Trophoblast cell (in vitro differentiated cells and primary cell): ENCODE results near the gene EEF1A2.

Experiments used
- DNase-seq, 2 donors: peaks; one replicate each; pipeline ENCODE4 v3.0.0-alpha.2; 2016
- H2AFZ ChIP-seq: 2 replicates; pipeline ENCODE4 v1.6.1; 2013; ENCODE audit warnings: low read length, moderate library complexity, mild to moderate bottlenecking; ENCODE audit not compliant: insufficient read depth, poor library complexity
- H2AK5ac ChIP-seq: 2 replicates; pipeline ENCODE4 v1.6.1; 2013; ENCODE audit warnings: mild to moderate bottlenecking, low read length
- H2BK120ac ChIP-seq: 2 replicates; pipeline ENCODE4 v1.6.1; 2013; ENCODE audit warnings: low read length, mild to moderate bottlenecking, moderate library complexity; ENCODE audit not compliant: insufficient read depth, poor library complexity
- H2BK12ac ChIP-seq: 2 replicates; pipeline ENCODE4 v1.6.1; 2013; ENCODE audit warnings: mild to moderate bottlenecking, low read length, moderate library complexity
- H2BK5ac ChIP-seq: 2 replicates; pipeline ENCODE4 v1.6.1; 2013; ENCODE audit warnings: low read length, low read depth, moderate library complexity, mild to moderate bottlenecking; ENCODE audit not compliant: poor library complexity
- H3K14ac ChIP-seq: 2 replicates; pipeline ENCODE4 v1.6.1; 2013; ENCODE audit warnings: mild to moderate bottlenecking, low read length
- H3K18ac ChIP-seq: 2 replicates; pipeline ENCODE4 v1.6.1; 2013; ENCODE audit warnings: mild to moderate bottlenecking, low read length
- H3K23ac ChIP-seq: 2 replicates; pipeline ENCODE4 v1.6.1; 2013; ENCODE audit warnings: low read length
- H3K27ac ChIP-seq: 2 replicates; pipeline ENCODE4 v1.5.1; 2013; ENCODE audit warnings: low read depth, mild to moderate bottlenecking, inconsistent platforms, low read length, moderate library complexity
- H3K27me3 ChIP-seq: 2 replicates; pipeline ENCODE4 v1.6.1; 2013; ENCODE audit warnings: inconsistent platforms, mild to moderate bottlenecking, low read length, moderate library complexity; ENCODE audit not compliant: insufficient read depth
- H3K36me3 ChIP-seq, 2 experiments: 1 replicate in 1 of 2; 2 replicates in 1 of 2; pipeline ENCODE4 v1.6.1; 2013; ENCODE audit warnings: low read length in 2 of 2, mild to moderate bottlenecking in 2 of 2, moderate library complexity in 1 of 2; ENCODE audit not compliant: insufficient read depth in 2 of 2, control insufficient read depth in 1 of 2
- H3K4ac ChIP-seq: 2 replicates; pipeline ENCODE4 v1.6.1; 2013; ENCODE audit warnings: low read depth, mild to moderate bottlenecking, low read length, moderate library complexity
- H3K4me1 ChIP-seq, 2 experiments: 1 replicate in 1 of 2; 2 replicates in 1 of 2; pipeline ENCODE4 v1.6.1; 2013; ENCODE audit warnings: low read length in 2 of 2, mild to moderate bottlenecking in 2 of 2, moderate library complexity in 1 of 2; ENCODE audit not compliant: insufficient read depth in 2 of 2, control insufficient read depth in 1 of 2
- H3K4me2 ChIP-seq: 2 replicates; pipeline ENCODE4 v1.6.1; 2013; ENCODE audit warnings: inconsistent platforms, mild to moderate bottlenecking, low read length, moderate library complexity
- H3K4me3 ChIP-seq: 2 replicates; pipeline ENCODE4 v1.5.1; 2013; ENCODE audit warnings: mild to moderate bottlenecking, low read depth, low read length, inconsistent platforms
- H3K79me1 ChIP-seq: one replicate; pipeline ENCODE4 v1.6.1; 2013; ENCODE audit warnings: low read length
- H3K79me2 ChIP-seq: 2 replicates; pipeline ENCODE4 v1.6.1; 2013; ENCODE audit warnings: low read length, mild to moderate bottlenecking; ENCODE audit not compliant: control insufficient read depth, insufficient read depth, poor library complexity
- H3K9ac ChIP-seq: 2 replicates; pipeline ENCODE4 v1.6.1; 2013; ENCODE audit warnings: mild to moderate bottlenecking, low read length
- H3K9me3 ChIP-seq: 2 replicates; pipeline ENCODE4 v1.6.1; 2013; ENCODE audit warnings: low read depth, mild to moderate bottlenecking, control low read depth, inconsistent platforms, low read length; ENCODE audit not compliant: insufficient read depth
- H4K12ac ChIP-seq: 2 replicates; pipeline ENCODE4 v1.6.1; 2013; ENCODE audit warnings: low read depth, mild to moderate bottlenecking, low read length, moderate library complexity
- H4K8ac ChIP-seq: 2 replicates; pipeline ENCODE4 v1.6.1; 2013; ENCODE audit warnings: low read depth, mild to moderate bottlenecking, low read length, moderate library complexity
- H4K91ac ChIP-seq: one replicate; pipeline ENCODE4 v1.6.1; 2013; ENCODE audit warnings: low read depth, mild to moderate bottlenecking, low read length, moderate library complexity
- WGBS: extraction: QIAGEN DNeasy Blood & Tissue Kit; methylation state at CpG from one replicate; pipeline ENCODE4 v1.1.7; 2013; ENCODE audit warnings: missing lambda C conversion rate; ENCODE audit not compliant: insufficient read length, insufficient coverage; ENCODE audit errors: extremely low coverage; 5-methylcytosine and 5-hydroxymethylcytosine counted together

Gene EEF1A2

GRCh38 chr20:63440366-63440955 lies 58.4 kb downstream of the EEF1A2 start:
- Histone ChIP-seq H3K9me3 (peaks cover 9% of the 10 kb centered on the region), H2BK12ac (no peak overlapping the region), H3K9ac (no peak overlapping the region), H4K12ac (no peak overlapping the region), H4K91ac (no peak overlapping the region), H3K4me2 (no peak overlapping the region), H2AK5ac (no peak overlapping the region), H3K23ac (no peak overlapping the region), H3K79me1 (no peaks in the 10 kb centered on the region), H3K4me1 (no peaks in the 10 kb centered on the region), H3K4ac (no peak overlapping the region), H2BK5ac (no peak overlapping the region), H3K27ac (no peak overlapping the region), H3K4me3 (no peak overlapping the region), H4K8ac (no peak overlapping the region), H3K36me3 (no peaks in the 10 kb centered on the region), H2BK120ac (no peak overlapping the region), H3K27me3 (no peaks in the 10 kb centered on the region), H3K79me2 (no peaks in the 10 kb centered on the region), H2AFZ (no peak overlapping the region), H3K14ac (no peak overlapping the region), H3K18ac (no peak overlapping the region)
- DNase-seq: no peak
- WGBS: no CpG with 5 or more reads among the region's 26 CpGs

- no peak overlapping the region for H2BK120ac ChIP-seq
- H3K4me3 ChIP-seq: no peak overlapping the region
- peaks cover 9% of the 10 kb centered on the region for H3K9me3 ChIP-seq
- no peak overlapping the region for H2BK12ac ChIP-seq
- no peak overlapping the region for H2BK5ac ChIP-seq
- no peak overlapping the region for H4K91ac ChIP-seq
- no peak overlapping the region for H3K14ac ChIP-seq
- no peaks in the 10 kb centered on the region for H3K4me1 ChIP-seq
- no peak overlapping the region for H3K18ac ChIP-seq
- no peak overlapping the region for H3K9ac ChIP-seq
- no CpG with 5 or more reads among the region's 15 CpGs for WGBS
- no peaks in the 10 kb centered on the region for H3K79me1 ChIP-seq
- no peak overlapping the region for H3K27ac ChIP-seq
- no peak overlapping the region for H4K8ac ChIP-seq
- H4K12ac ChIP-seq: no peak overlapping the region
- H2AFZ ChIP-seq: no peak overlapping the region
- H3K4ac ChIP-seq: no peak overlapping the region
- no peak for DNase-seq
- H3K27me3 ChIP-seq: no peaks in the 10 kb centered on the region
- no peaks in the 10 kb centered on the region for H3K36me3 ChIP-seq
- no peak overlapping the region for H3K23ac ChIP-seq
- H3K4me2 ChIP-seq: no peak overlapping the region
- H3K79me2 ChIP-seq: no peaks in the 10 kb centered on the region
- no peak overlapping the region for H2AK5ac ChIP-seq
These were observed 59.0 kb downstream of the EEF1A2 start for GRCh38 chr20:63439866-63440265.

DNA sequence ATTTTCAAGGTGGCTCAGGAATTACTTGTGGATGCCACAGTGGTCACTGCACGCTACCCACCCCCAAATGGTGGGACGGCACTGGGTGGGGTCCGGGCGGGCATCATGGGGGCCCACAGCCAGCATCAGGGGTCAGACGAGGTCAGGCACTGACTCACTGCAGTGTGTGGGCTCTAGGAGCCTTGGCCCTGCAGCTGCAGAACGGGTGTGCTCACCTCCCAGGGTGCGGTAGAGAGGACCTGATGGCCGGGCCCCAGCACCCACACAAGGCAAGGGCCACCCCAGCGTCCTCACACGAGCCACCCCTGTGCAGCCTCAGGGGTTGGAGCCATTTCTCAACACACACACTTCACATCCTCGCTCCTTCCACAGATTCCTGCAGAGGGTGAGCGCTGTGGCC lies 60.8 kb downstream of the EEF1A2 start:
- WGBS: no CpG with 5 or more reads among the region's 12 CpGs
- no peak overlapping the region for H3K14ac ChIP-seq

More for the DNA sequence above, 60.8 kb downstream of the EEF1A2 start:
- H2BK12ac ChIP-seq: no peak overlapping the region
- H4K12ac ChIP-seq: no peak overlapping the region
- H3K9me3 ChIP-seq: peaks cover 5% of the 10 kb centered on the region
- H3K9ac ChIP-seq: no peak overlapping the region
- H3K4me2 ChIP-seq: no peak overlapping the region
- no peak overlapping the region for H3K4me3 ChIP-seq
- H3K27ac ChIP-seq: no peak overlapping the region
- no peak overlapping the region for H2AK5ac ChIP-seq
- H2BK120ac ChIP-seq: no peak overlapping the region
- H3K27me3 ChIP-seq: no peaks in the 10 kb centered on the region
- H3K36me3 ChIP-seq: no peaks in the 10 kb centered on the region
- no peaks in the 10 kb centered on the region for H3K79me2 ChIP-seq
- no peak for DNase-seq
- H2BK5ac ChIP-seq: no peak overlapping the region
- H2AFZ ChIP-seq: no peak overlapping the region
- H3K4me1 ChIP-seq: no peaks in the 10 kb centered on the region
- no peak overlapping the region for H3K18ac ChIP-seq
- H4K8ac ChIP-seq: no peak overlapping the region
- H3K4ac ChIP-seq: no peak overlapping the region
- no peak overlapping the region for H3K23ac ChIP-seq
- no peaks in the 10 kb centered on the region for H3K79me1 ChIP-seq
- no peak overlapping the region for H4K91ac ChIP-seq
